Measurements from ENCODE around the gene BOD1.
A peak's percentile ranks its signal among the peaks of the same experiment; 100 is the strongest.

BOD1 gene

GRCh38 chr5:173573126-173573960, 43.1 kb downstream of the BOD1 start:
- H3K4me3 ChIP-seq (ENCODE audit: low read depth, low read length), result no peak overlapping the region
- no peak for DNase-seq (ENCODE audit: low read depth)
- TF ChIP-seq, protein P1, sequence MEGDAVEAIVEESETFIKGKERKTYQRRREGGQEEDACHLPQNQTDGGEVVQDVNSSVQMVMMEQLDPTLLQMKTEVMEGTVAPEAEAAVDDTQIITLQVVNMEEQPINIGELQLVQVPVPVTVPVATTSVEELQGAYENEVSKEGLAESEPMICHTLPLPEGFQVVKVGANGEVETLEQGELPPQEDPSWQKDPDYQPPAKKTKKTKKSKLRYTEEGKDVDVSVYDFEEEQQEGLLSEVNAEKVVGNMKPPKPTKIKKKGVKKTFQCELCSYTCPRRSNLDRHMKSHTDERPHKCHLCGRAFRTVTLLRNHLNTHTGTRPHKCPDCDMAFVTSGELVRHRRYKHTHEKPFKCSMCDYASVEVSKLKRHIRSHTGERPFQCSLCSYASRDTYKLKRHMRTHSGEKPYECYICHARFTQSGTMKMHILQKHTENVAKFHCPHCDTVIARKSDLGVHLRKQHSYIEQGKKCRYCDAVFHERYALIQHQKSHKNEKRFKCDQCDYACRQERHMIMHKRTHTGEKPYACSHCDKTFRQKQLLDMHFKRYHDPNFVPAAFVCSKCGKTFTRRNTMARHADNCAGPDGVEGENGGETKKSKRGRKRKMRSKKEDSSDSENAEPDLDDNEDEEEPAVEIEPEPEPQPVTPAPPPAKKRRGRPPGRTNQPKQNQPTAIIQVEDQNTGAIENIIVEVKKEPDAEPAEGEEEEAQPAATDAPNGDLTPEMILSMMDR (IDR thresholded peaks at IDR 0.05; ENCODE audit: low read depth, low read length, missing control alignments), result peak; percentile 91

DNA sequence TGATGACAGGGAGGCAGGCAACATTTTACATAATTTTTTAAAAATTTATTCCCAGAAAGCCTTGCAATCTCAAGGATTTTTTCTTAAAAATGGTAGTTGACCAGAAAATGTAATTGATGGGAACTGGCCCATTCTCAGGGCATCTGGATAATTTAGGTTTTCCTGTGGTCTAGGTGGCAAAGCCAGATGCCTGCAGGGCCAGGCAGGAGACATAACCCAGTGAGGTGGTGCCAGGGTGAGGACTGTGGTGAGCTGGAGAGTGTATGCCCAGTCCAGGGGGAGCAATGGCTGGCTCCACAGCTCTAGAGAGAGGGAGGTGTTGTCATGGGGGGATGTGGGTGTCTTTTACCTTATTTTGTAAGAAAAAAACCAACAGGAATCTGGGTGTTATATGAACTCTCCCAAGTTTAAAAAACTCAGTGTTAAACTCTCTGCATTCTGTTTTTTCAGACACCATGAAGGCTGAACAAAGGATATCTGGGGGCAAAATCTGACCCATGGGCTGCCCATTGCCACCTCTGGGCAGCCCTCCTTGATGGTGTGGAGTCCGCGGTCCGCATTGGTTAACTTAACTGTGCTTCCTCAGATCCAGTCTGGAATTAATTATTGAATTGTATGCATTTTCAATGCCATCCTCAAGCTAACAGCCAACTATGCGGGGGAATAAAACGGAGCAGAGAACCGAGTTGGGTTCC, 43.9 kb downstream of the BOD1 start:
- H3K4me3 ChIP-seq (ENCODE audit: low read depth, low read length), result no peak overlapping the region
- TF ChIP-seq, protein P1 (IDR thresholded peaks at IDR 0.05; ENCODE audit: low read depth, low read length, missing control alignments), result no peak
- no peak for DNase-seq (ENCODE audit: low read depth)

- TF ChIP-seq, protein P1 (IDR thresholded peaks at IDR 0.05; ENCODE audit: low read depth, low read length, missing control alignments), result no peak
- H3K4me3 ChIP-seq (ENCODE audit: low read depth, low read length), result no peak overlapping the region
- DNase-seq (ENCODE audit: low read depth), result no peak
Measured at GRCh38 chr5:173570321-173571090, 45.9 kb downstream of the BOD1 start.

GRCh38 chr5:173568703-173569102, 47.7 kb downstream of the BOD1 start:
- H3K4me3 ChIP-seq (ENCODE audit: low read depth, low read length), result no peak overlapping the region
- TF ChIP-seq, protein P1 (IDR thresholded peaks at IDR 0.05; ENCODE audit: low read depth, low read length, missing control alignments), result no peak
- DNase-seq (ENCODE audit: low read depth), result no peak

GRCh38 chr5:173568128-173568527, 48.3 kb downstream of the BOD1 start:
- TF ChIP-seq, protein P1 (IDR thresholded peaks at IDR 0.05; ENCODE audit: low read depth, low read length, missing control alignments), result no peak
- no peak overlapping the region for H3K4me3 ChIP-seq (ENCODE audit: low read depth, low read length)
- no peak for DNase-seq (ENCODE audit: low read depth)

DNA sequence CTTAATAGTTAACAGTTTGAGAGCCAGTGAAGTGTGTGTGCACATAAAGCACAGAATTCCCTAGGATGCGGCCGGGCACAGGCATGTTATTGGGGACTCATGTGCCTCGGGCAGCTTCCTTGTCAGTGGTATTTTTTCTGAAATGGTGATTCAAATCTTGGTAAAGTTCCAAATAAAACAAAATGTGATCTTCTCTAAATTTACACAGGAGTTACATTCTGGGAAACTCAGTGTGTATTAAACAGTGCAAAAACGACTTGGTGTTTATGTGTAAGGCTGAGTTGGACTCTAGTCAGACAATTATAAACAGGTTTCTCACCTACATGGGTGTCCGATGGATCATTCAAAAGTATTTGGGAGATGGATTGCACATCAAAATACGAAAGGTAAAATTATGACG, 48.9 kb downstream of the BOD1 start:
- no peak overlapping the region for H3K4me3 ChIP-seq (ENCODE audit: low read depth, low read length)
- no peak for DNase-seq (ENCODE audit: low read depth)
- TF ChIP-seq, protein P1 (IDR thresholded peaks at IDR 0.05; ENCODE audit: low read depth, low read length, missing control alignments), result no peak
